ENCODE data around the gene LIAS.

- TF ChIP-seq EZH2phosphoT487 (IDR thresholded peaks at IDR 0.05; ENCODE audit: borderline replicate concordance), result no peak
- TF ChIP-seq, protein P1, sequence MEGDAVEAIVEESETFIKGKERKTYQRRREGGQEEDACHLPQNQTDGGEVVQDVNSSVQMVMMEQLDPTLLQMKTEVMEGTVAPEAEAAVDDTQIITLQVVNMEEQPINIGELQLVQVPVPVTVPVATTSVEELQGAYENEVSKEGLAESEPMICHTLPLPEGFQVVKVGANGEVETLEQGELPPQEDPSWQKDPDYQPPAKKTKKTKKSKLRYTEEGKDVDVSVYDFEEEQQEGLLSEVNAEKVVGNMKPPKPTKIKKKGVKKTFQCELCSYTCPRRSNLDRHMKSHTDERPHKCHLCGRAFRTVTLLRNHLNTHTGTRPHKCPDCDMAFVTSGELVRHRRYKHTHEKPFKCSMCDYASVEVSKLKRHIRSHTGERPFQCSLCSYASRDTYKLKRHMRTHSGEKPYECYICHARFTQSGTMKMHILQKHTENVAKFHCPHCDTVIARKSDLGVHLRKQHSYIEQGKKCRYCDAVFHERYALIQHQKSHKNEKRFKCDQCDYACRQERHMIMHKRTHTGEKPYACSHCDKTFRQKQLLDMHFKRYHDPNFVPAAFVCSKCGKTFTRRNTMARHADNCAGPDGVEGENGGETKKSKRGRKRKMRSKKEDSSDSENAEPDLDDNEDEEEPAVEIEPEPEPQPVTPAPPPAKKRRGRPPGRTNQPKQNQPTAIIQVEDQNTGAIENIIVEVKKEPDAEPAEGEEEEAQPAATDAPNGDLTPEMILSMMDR (conservative IDR thresholded peaks at IDR 0.05; ENCODE audit: low read length), result peak; percentile 92
Measured at GRCh38 chr4:39469429-39470077, 10.7 kb downstream of the LIAS start.
